Ecto neural progenitor cell (in vitro differentiated cells): ENCODE measurements around the gene FYCO1.
"Not testable (repeated sequence)": the region's sequence is repeated elsewhere in the genome, so short reads cannot be mapped to it uniquely, and the experiment has no call there.

Source experiments
- DNase-seq: peaks from one replicate; pipeline ENCODE4 v3.0.0-alpha.2; 2018; ENCODE audit warnings: low spot score

Gene FYCO1

DNA sequence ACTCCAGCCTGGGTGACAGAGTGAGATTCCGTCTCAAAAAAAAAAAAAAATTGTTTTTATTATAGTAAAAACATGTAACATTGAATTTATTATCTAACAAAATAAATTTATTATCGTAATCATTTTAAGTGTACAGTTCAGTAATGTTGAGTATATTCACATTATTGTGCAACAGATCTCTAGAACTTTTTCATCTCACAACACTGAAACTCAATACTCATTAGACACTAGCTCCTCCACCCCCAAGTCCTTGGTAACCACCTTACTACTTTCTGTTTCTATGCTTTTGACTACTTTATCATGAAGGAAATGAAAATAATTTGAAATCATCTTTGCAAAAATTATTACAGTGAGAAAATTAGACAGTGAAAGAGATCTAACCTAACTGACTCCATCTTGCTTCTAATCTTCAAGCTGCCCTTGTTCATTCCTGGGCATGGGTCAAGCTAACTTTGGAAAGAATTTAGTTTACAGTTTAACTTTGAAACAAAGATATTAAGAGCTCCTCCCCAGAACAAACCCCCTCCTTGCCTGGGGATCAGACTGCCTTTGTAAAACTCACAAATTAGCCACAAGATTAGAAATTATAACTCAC is 15.0 kb upstream of the FYCO1 start:
- DNase-seq: no peak

DNA sequence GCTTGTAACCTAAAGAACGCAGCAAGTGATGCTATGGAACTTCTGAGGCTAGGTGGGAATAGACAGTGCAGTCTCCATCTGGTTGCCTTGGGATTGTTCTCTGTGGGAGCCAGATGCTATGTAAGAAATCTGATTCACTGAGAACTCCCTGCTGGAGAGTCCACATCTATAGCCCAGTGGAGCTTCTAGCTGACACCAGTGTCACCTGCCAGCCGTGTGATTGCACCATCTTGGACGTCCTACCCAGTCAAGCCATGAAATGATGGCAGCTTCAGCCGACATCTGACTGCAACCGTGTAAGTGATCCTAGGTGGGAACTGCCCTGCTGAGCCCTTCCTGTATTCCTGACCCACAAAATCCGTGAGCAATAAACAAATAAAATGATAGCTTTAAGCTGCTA is 12.4 kb upstream of the FYCO1 start:
- no peak for DNase-seq

DNA sequence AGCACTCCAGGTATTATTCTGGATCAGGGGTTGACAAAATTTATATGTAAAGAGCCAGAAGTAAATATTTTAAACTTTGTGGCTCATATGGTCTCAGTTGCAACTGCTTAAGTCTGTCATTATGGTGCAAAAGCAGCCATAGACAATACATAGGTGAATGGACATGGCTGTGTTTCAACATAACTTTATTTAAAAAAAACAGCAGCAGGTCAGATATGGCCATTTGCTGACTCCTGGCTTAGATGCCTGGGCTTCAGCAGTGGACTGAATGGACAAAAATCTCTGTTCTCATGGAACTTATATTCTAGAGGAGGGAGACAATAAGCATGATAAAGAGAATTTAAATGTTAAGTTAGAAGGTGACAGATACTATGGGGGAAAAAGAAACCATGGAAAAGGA is 11.7 kb upstream of the FYCO1 start:
- no peak for DNase-seq

DNA sequence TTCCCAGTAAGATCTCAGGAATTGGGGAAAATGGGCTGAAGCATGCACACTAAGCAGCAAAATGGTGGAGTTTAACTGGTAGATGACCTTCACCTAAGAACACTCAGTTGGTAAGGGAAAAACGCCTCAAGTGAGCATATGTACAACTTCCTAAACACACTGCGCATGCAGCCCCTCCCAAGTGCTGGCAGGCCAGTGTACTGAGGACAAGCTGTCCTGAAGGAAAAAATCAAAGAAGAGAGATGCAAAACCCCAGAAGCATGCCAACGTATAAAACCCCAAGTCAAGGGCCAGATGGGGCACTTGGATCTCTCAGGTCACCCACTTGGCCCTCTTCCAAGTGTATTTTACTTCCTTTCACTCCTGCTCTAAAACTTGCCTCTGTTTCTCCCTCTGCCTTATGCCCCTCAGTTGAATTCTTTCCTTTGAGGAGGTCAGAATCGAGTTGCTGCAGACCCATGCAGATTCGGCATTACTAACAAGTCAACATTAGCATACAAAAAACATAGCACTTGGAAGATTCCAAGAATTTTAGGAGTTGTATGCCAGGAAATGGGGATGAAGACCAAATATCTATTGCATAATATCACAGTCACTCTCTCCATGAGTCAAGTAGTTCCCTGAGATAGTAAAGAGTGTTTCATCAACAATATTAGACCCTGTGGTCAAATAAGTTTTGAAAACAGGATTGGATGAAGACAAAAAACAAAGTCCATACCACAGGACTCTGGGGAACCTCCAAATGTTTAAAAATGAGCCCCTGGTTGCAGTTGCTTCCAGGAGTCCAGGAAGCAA is 10.8 kb upstream of the FYCO1 start:
- no peak for DNase-seq

DNA sequence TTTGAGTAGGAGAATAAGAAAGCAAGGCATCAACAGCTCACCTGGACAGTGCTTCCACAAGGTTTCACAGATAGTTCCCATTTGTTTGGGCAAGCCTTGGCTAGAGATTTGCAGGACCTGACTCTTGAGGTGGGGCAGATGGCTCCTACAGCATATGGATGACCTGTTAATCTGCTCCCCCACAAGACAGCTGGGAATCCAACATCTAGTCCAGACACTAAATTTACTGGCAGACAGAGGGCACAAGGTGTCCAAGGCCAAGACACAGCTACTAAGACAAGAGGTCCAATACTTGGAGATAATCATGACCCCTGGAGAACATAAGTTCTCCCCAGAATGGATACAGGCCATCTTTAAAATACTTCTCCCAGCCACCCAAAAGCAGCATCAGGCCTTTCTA is 8.1 kb upstream of the FYCO1 start:
- DNase-seq: not testable (repeated sequence)

DNA sequence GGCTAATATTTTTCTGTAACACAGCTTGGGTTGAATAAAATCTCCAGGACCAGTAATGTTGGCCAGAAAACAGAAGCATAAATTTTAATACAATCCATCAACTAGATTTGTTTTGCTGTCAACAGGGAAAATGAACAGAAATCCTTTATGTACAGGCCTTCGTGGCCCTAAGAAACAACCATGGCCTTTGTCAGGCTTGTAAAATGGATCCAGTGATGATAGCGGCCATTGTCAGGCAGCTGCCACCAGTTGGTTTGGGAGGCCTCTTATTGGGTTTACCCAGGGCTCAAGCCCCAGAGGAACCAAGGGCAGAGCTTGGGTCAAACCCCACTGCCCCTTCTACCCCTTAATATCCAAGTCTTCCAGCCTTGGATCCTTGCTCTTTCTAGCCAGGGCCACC is 5.6 kb upstream of the FYCO1 start:
- no peak for DNase-seq

DNA sequence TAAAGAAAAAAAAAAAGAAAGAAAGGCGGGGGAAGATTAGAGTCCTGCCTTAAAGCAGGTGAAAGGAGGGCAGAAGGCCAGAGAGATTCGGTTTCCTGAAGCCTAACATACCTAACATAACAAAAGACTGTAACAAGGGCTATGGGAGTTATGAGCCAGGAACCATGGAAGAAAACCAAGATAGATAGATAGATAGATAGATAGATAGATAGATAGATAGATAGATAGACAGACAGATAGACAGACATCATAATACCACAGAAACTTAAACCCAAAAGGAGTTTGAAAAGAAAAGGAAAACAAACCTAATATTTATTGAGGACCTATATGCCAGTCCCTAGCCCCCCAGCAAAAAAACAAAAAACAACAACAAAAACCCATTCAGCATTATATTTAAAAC is 2.3 kb upstream of the FYCO1 start:
- no peak for DNase-seq

DNA sequence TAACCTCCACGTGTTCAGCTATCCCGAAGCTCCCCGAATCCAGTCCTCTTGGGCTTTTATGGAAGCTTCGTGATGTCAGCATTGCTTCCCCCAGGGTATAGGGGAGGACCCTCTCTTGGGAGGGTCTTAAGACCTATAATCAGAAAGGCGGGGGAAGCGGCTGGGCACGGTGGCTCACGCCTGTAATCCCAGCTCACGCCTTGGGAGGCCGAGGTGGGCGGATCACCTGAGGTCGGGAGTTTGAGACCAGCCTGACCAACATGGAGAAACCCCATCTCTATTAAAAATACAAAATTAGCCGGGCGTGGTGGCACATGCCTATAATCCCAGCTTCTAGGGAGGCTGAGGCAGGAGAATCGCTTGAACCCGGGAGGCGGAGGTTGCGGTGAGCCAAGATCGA is 1.9 kb upstream of the FYCO1 start:
- DNase-seq: not testable (repeated sequence)

DNA sequence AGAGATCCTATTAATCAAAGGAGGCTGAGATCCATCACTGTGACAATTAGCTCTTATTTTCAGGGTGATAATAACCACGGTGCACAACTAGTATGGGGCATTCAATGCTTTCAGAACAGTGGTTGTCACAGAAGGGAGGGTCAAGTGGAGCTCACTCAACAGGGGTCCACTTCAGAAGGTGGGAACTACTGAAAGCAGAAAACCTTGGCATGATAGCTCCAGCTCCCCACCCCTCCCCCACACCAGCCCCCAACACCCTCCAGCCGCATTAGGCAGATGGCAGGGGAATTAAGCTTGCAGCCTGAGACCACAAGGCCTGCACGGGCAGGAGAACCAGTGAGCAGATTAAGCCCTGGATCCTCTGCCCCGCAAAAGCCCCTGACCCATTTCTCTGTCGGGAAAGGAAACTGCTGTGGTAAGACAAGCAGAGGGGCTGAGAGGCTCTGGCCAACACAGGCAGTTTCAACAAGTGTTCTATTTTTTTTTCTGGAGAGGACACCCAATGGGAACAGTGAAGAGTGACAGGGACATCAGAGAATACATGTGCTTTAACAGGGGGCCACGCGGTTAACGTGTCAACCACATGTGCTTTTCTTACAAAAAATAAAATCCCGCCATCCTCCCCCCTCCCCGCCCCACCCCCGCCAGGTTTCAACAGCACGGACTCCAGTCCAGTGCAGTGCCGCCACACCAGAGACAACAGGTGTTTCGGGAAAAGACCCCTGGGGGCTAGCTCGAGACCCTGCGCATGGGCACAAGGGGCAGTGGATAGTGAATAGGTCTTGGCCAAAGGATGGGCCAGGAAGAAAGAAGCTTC is 997 bp downstream of the FYCO1 start:
- DNase-seq: peak; percentile 50

DNA sequence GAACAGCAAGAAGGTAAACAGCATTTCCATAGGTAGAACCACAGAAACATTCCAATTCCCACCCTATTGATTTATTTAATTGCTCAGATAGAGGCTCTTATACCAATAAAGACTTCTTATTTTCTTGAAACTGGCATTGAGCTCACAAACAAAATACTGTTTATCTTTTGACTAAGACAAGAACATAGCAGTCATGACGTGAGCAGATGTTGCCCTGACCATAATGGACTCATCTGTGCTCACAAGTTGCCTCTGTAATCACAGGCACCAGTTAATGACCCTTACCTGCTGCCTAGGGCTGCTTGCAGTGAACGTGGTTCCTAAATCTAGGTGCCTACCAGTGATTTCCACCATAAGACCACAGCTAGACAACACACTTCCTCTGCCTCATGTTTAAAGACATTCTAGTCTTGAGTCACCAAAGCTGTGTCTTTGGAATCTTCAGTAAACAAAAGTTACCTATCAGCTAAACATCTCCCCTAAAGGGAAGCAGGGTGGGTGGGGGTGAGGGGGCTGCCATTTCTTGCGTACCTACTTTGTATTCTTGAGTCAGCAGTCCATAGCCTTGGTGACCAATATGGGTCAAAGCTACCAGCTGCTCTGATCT is 2.1 kb downstream of the FYCO1 start:
- no peak for DNase-seq

DNA sequence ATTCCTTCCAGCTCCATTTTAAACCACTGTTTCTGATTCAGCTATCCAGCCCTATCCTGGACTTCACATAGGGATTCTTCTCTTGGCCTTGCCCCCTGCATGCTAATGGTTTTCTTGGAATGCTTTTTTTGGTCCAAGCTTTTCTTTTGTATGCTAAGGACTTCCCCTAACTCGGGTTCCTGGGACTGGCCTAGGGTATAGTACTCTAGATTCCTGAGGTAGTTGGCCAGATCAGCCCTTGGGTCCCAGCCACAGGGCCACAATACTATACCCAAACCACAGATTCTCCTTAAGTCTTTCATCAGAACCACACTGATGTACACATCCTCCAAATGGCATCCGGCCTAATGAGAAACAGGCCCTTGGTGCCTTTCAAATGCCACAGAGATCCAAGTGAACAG is 2.8 kb downstream of the FYCO1 start:
- no peak for DNase-seq

DNA sequence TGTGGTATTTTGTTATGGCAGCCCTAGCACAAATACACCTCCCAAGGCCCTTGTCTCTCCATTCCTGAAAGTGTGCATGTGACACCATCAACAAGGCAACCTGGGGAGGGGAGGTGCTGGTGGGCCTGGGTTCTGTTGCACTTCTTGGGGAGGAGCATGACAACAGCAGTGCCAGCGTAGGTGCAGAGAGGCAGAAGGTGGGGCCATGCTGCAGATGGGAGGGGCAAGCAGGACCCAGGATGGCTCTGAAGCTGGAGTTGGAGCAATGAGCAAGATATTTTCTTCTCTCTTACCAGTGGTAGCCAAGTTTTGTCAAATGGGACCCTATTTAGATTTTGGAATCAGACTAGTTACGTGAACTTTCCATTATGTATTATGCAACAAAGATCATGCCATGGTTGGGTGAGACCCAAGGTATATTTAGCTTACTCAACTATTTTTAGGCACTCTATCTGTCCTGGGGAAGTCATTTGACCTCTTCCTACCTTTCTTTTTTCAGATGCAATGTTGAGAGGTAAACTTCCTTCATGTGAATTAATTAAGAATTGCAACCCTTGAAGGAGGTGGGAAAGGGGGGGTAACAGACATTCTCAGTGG is 3.4 kb downstream of the FYCO1 start:
- no peak for DNase-seq

DNA sequence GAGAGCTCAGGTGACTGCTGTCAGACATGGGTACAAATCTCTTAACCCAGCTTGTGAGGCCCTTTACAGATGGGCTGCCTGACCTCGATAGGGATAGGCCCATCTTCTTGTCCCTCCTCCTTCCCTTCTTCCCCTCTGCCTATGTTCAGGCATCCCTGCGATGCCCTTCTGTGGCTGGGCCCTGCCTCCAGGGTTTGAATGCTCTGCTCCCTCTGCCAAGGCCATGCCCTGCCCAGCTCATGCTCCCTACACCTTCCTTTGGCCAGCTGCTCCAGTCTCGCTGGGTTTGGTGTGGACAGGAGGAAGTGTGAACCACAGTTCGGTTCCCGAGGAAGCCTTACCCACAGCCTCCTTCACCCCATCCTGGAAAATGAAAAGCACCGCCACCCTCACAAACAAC is 4.3 kb downstream of the FYCO1 start:
- DNase-seq: no peak

DNA sequence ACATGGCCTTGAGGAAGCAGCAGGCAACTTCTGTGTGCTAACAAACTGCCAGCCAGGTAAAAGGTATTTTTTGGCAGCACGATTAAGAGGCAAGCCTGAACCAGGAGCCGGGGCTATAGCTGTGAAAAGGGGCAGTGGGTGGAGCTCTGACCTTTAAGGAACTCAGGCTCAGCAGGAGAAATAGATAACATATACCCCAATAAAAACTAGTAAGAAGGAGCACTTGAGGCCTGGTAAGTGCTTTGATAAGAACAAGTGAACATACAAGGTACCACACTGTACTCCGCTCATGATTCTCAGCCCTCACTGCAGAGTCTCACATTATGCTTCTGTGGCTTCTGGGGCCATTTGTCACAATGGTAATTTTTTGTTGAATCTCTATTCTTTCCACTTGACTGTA is 5.4 kb downstream of the FYCO1 start:
- DNase-seq: no peak

DNA sequence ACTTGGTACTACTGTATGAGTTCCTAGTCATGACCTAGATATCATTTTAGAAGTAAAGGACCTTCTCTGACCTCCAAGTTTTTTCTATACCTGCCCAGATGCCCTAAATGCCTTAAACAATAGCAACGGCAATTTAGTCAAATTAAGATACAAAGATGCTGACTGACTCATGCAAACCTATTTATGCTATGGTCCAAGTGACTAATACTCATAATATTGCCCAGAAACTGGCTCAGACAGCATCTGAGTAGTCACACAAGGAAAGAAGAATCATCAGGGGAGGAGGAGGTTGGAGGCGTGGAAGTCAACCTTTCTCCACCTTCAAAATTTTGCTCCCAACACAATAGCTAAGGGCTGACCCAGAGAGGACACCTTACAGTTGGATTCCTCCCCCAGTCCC is 6.8 kb downstream of the FYCO1 start:
- DNase-seq: no peak

DNA sequence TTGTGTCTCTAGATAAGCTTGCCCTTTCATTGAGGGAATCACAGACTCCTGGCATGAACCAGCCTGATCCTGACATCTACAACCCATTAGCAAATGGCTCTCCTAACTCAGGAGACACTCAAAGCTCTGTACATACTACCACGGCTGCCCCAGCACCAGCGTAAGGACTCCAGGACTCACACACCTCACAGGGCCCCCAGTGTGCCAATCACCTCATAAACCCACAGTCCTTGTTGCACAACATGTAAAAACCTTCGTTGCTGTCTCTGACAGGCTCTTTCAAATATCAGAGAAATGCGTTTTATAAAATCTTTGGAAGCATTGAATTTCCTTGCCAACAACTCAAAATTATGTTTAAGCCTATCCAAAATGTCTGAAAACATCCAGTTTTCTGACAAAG is 7.3 kb downstream of the FYCO1 start:
- no peak for DNase-seq

DNA sequence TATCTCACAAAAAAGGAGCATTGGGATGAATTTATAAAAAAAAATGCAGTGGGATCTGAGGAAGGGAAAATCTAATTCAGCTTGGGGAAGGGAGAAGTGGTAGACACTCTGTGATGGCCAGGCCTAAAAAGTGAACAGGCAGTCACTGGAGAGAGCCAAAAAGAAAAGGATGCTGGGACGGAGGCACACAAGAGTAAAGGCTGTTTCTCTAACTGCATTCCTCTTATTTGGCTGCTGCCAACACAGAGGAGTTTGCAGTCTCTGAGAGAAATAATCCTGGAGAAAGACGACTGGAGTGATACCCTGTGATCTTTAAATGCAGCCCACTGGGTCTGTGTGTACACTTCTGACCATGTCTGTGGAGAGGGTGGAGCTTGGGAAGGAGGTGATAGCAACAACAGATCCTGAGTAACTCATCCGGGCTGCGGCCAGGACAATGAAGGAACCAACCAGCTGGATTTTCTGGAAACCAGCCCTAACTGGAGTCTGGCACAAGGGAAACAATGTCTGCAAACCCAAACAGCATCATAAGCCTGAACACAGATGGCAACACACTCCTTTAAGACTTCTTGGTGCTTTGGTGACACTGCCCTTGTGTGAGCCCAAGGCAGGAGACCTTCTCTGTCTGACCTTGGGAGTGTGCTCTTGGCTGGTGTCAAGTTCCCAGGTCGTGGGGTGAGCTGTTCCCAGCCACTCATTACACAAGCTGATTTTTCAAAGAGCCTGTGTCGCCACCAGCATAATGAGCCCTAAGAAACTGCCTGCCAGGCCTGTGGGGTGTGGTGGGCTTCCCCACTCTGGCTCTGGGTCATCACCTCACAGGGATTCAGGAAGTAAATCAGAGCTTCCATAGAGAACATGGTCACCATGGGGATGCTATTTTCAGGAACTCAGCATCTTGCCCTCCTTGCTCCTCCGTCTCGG is 8.0 kb downstream of the FYCO1 start:
- no peak for DNase-seq

DNA sequence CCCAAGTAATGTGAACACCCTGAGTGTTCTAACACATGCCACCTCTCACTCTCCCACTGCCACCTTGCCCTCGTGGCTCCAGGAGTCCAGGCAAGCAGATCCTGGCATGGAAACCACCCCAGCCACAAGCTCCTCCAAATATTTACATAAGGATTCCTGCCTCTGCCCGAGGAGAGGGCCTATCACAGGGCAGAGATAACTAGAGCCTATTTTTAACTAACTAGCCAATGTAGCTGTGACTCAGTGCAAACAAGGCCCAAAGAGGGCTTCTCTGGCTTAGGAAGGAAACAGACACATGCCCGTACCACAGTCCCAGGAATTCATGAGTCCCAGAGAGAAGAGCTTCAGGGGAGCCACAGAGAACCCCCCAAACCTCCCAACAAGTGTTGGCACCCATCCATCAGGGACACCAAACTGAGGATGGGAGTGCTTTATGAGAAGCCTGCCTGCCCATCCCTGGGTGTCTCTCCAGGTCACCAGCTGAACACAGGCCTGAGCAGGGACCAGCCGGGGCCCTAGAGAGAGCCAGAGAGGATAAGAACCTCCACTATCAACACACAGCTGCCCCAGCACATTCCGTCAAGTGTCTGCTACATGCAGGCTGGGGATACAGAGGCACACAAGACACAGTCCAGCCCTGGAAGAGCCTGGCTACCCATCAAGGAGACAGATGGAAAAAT is 9.2 kb downstream of the FYCO1 start:
- no peak for DNase-seq

DNA sequence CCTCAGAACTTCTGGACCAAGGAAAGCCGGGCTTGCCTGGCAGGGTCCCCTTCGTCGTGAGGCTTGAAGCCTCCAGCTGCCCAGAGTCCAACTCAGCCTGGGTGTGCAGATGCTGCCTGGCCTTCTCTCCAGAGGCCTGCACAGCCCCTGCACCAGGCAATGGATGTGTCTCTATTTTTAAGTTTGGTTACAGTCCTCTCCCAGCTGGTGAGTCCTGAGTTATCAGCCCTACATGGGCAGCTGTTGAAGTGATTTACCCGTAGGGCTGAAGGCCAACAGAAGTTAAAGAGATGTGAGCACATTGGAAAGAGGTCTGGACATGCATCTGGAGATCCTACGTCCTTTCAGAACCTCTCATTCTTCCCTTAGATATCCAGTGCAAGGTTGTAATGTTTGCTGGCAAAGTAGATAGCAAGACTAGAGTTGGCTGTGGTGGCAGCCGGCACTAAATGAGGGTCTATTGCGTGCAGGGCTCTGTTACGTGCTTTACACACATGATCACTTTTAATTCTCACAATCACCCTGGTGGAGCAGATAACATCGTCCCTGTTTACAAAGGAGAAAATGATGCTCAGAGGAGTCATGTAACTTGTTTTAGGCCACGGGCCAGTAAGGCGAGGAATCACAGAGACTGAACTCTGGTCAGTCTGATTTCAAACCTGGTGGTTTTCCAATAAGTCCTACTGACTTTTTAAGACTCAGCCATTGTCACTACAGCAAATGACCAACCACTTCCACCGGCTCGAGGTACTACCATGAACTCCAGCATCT is 9.9 kb downstream of the FYCO1 start:
- no peak for DNase-seq
